ENCODE data around the gene UBA7. TPM values are rescaled to one million over a fixed set of nuclear protein-coding genes. Genes with fewer than 3 reads are reported as not detected.
"Not testable (repeated sequence)": the region's sequence is repeated elsewhere in the genome, so short reads cannot be mapped to it uniquely, and the experiment has no call there.

Gene UBA7
- total RNA-seq, 3 donors from 2014 or later = 27.7 to 28.7 (median 27.8) TPM

DNA sequence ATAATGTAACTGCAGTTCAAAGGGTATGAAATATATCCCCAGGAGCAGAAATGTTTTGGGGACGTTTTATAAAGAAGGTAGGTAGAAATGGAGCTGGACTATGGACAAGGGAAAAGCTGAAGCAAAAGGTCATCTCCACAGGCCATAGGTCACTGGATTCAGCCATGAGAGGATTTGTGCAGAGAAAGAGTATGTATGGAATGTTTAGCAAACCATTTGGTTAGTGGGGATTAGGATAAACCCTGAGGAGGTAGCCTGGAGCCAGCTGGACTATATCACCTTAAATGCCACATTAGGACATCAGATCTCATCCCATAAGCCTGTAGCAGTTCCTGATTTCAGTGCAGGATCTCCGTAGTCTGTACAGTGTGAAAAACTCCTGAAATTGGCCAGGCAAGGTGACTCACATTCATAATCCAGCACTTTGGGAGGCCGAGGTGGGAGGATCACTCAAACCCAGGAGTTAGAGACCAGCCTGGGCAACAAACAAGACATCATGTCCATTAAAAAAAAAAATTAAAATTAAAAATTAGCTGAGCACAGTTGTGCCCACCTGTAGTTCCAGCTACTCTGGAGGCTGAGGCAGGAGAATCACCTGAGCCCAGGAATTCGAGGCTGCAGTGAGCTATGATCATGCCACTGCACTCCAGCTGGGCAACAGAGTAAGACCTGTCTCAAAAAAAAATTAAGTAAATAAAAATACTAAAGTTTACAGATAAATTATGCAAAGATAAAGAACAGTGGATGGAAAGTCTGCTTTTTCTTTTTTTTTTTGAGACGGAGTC is 32.1 kb downstream of the UBA7 start:
- Mint-ChIP-seq H3K9me3 (no peaks in the 10 kb centered on the region), H3K4me1 (ENCODE audit: low read depth) (peaks cover 48% of the 10 kb centered on the region), H3K36me3 (ENCODE audit: insufficient read depth) (peaks cover 14% of the 10 kb centered on the region), H3K4me3 (no peak overlapping the region), H3K27me3 (ENCODE audit: low read depth) (no peaks in the 10 kb centered on the region)
- ATAC-seq = no peak
- no peak for DNase-seq

DNA sequence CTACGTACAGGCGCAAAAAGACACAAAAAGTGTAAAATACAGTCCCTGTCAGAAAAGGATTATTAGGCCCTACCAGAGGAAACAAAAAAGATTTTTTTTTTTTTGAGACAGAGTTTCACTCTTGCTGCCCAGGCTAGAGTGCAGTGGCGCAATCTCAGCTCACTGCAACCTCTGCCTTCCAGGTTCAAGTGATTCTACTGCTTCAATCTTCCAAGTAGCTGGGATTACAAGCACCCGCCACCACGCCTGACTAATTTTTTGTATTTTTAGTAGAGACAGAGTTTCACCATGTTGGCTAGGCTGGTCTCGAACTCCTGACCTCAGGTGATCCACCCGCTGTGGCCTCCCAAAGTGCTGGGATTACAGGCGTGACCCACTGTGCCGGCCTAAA is 32.8 kb downstream of the UBA7 start:
- H3K27me3 Mint-ChIP-seq (ENCODE audit: low read depth); ATAC-seq; DNase-seq; H3K9me3 Mint-ChIP-seq; H3K4me3 Mint-ChIP-seq: not testable (repeated sequence)
- Mint-ChIP-seq H3K36me3 (ENCODE audit: insufficient read depth) (peaks cover 14% of the 10 kb centered on the region), H3K4me1 (ENCODE audit: low read depth) (peaks cover 47% of the 10 kb centered on the region)

DNA sequence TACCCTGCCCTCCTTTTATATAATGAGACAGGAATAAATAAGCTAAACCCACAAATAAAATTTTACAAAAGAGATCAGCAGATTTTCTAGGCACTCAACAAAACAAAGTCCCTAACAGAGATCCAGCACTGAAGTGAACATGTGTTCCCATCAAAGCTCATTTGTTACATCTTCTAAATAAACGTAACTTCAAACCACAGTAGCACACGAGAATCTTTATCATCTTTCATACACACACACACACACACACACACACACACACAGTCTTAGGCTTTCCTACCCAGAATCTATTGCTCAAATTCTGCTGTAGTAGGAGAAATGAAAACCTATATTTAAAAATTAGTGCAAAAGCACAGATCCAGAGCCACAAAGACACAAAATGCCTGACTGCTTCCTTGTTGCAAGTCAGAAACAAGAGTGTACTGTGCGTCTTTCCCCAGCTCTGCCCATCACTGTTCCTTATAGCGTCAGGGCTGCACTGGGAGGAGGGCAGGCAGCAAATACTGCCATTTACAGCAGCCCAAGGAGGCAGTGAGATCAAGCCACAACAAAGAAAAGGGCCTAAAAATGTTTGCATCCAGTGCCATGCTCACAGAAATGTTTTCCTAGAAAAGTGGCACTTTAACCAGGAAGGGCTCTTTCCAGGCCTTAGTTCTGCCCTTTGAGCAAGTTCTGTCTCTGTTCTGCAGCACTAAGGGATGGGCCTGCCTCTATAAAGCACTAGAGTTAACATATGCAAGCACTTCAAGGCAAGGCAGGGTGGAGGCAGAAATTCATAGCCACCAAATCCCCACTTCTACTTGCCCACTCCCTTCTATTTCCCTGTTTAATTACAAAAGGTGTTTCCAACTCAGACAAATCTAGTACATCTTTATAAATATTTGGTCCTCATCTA is 33.4 kb downstream of the UBA7 start:
- peaks cover 14% of the 10 kb centered on the region for H3K36me3 Mint-ChIP-seq (ENCODE audit: insufficient read depth)

DNA sequence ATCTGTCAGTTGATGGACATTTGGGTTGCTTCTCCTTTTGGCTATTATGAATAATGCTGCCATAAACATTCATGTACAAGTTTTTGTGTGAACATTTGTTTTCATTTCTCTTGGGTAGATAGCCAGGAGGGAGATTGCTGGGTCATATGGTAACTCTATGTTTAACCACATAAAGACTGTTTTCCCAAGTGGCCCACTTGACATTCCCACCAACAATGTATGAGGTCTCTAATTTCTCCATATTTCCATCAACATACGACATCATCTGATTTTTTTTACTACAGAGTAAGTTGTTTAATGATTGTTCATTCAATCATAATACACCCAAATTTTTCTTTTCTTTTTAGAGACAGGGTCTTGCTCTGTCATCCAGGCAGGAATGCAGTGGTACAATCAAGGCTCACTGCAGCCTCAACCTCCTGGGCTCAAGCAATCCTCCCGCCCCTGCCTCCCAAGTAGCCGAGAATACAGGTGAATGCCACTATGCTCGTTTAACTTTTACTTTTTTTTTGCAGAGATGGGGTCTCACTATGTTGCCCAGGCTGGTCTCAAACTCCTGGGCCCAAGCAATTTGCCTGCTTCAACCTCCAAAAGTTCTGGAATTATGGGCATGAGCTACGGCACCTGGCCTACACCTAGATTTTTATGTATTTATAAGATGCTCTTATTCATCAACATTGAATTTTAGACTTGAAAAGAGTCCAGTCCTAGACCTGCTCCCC is 34.2 kb downstream of the UBA7 start:
- DNase-seq (no peak), ATAC-seq (no peak)
- peaks cover 43% of the 10 kb centered on the region for H3K4me1 Mint-ChIP-seq (ENCODE audit: low read depth)
- H3K27me3 Mint-ChIP-seq (ENCODE audit: low read depth) = no peaks in the 10 kb centered on the region
- no peak overlapping the region for H3K4me3 Mint-ChIP-seq
- peaks cover 14% of the 10 kb centered on the region for H3K36me3 Mint-ChIP-seq (ENCODE audit: insufficient read depth)
- no peaks in the 10 kb centered on the region for H3K9me3 Mint-ChIP-seq

More for the DNA sequence above, 33.4 kb downstream of the UBA7 start:
- DNase-seq (no peak), ATAC-seq (no peak)
- no peak overlapping the region for H3K4me3 Mint-ChIP-seq
- peaks cover 44% of the 10 kb centered on the region for H3K4me1 Mint-ChIP-seq (ENCODE audit: low read depth)
- H3K9me3 Mint-ChIP-seq = no peaks in the 10 kb centered on the region
- no peaks in the 10 kb centered on the region for H3K27me3 Mint-ChIP-seq (ENCODE audit: low read depth)

DNA sequence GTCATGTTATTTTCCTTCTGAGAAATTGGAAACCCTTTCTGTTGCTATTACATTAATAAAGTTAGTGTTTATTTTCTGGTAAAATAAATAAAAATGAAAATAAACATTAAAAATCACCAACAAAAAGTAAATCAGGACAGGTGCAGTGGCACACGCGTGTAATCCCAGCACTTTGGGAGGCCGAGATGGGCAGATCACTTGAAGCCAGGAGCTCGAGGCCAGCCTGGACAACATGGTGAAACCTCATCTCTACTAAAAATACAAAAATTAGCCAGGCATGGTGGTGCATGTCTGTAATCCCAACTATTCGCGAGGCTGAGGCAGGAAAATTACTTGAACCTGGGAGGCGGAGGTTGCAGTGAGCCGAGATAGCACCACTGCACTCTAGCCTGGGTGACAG is 37.7 kb downstream of the UBA7 start:
- H3K4me3 Mint-ChIP-seq; ATAC-seq; DNase-seq; H3K9me3 Mint-ChIP-seq; H3K27me3 Mint-ChIP-seq (ENCODE audit: low read depth); H3K36me3 Mint-ChIP-seq (ENCODE audit: insufficient read depth): not testable (repeated sequence)
- peaks cover 28% of the 10 kb centered on the region for H3K4me1 Mint-ChIP-seq (ENCODE audit: low read depth)

DNA sequence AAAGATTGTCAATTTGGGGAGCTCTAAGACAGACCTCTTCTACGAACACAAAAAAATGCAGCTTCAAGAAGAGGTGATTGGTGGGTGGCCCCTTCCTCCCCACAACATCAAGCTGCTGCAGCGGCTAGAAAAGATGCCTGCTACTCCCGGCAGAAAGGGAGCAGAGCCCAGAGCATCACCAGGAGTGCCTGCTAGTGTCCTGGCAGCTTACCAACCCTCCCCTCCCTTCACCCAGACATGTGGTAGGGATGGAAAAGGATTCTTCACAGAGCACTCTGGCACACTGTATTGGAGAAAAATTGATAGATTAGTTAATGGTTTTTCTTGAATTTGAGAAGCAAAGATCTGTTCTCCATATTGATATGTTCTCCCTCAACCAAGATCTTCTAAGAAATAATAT is 38.2 kb downstream of the UBA7 start:
- Mint-ChIP-seq H3K4me3 (no peak overlapping the region), H3K27me3 (ENCODE audit: low read depth) (no peaks in the 10 kb centered on the region), H3K9me3 (no peaks in the 10 kb centered on the region)

DNA sequence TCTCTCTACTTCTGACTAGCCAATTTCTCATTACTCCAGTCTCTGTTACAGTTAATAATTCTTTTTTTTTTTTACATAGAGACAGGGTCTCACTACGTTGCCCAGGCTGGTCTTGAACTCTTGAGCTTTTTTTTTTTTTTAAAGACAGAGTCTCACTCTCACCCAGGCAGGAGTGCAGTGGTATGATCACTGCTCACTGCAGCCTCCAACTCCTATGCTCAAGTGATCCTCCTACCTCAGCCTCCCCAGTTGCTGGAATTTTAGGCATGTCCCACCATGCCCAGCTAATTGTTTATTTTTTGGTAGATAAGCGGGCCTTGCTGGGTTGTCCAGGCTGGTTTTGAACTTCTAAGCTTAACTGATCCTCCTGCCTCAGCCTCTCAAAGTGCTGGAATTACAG is 41.0 kb downstream of the UBA7 start:
- no peaks in the 10 kb centered on the region for H3K9me3 Mint-ChIP-seq
- no peak overlapping the region for H3K4me3 Mint-ChIP-seq
- ATAC-seq (no peak), DNase-seq (no peak)
- no peaks in the 10 kb centered on the region for H3K27me3 Mint-ChIP-seq (ENCODE audit: low read depth)
- H3K36me3 Mint-ChIP-seq (ENCODE audit: insufficient read depth) = peaks cover 5% of the 10 kb centered on the region
- H3K4me1 Mint-ChIP-seq (ENCODE audit: low read depth) = peaks cover 26% of the 10 kb centered on the region

More for the DNA sequence above, 38.2 kb downstream of the UBA7 start:
- DNase-seq = no peak
- ATAC-seq = no peak
- peaks cover 23% of the 10 kb centered on the region for H3K4me1 Mint-ChIP-seq (ENCODE audit: low read depth)
- peaks cover 7% of the 10 kb centered on the region for H3K36me3 Mint-ChIP-seq (ENCODE audit: insufficient read depth)

DNA sequence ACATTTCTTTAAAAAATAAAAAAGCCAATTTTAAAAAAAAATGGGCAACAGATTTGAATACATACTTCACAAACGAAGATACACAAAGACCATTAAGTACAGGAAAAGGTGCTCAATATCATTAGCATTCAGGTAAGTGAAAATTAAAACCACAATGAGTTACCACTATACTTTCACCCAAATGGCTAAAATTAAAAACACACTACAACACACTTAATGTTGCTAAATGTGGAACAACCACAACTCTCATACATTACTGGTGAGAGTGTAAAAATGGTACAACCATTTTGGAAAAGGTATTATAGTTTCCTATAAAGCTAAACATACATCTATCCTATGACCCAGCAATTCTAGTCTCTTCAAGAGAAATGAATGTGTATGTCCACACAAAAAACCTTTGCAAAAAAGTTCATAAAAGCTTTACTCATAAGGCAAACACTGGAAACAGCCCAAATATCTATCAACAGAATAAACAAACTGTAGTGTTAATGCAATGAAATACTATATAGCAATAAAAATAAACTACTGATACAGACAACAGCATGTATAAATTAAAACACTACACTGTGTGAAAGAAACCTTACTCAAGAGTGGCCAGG is 42.3 kb downstream of the UBA7 start:
- H3K4me1 Mint-ChIP-seq (ENCODE audit: low read depth) = peaks cover 27% of the 10 kb centered on the region
- H3K27me3 Mint-ChIP-seq (ENCODE audit: low read depth) = no peaks in the 10 kb centered on the region
- no peaks in the 10 kb centered on the region for H3K9me3 Mint-ChIP-seq
- ATAC-seq (no peak), DNase-seq (no peak)
- peaks cover 5% of the 10 kb centered on the region for H3K36me3 Mint-ChIP-seq (ENCODE audit: insufficient read depth)
- H3K4me3 Mint-ChIP-seq = no peak overlapping the region

DNA sequence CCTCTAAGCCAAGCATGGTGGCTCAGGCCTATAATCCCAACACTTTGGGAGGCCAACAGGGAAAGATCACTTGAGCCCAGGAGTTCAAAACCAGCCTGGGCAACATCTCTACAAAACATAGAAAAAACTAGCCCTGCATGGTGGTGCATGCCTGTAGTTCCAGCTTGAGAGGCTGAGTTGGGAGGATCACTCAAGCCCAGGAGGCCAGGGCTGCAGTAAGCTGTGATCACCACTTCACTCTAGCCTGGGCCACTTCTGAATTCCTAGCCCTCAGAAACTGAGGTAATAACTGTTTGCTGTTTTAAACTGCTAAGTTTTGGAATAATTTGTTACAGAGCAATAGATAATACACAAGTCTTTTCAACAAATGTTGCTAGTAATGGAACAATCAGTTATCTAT is 43.8 kb downstream of the UBA7 start:
- ATAC-seq (no peak), DNase-seq (no peak)
- peaks cover 25% of the 10 kb centered on the region for H3K4me1 Mint-ChIP-seq (ENCODE audit: low read depth)
- H3K36me3 Mint-ChIP-seq (ENCODE audit: insufficient read depth) = peaks cover 6% of the 10 kb centered on the region
- H3K9me3 Mint-ChIP-seq = no peaks in the 10 kb centered on the region
- no peak overlapping the region for H3K4me3 Mint-ChIP-seq
- no peaks in the 10 kb centered on the region for H3K27me3 Mint-ChIP-seq (ENCODE audit: low read depth)

DNA sequence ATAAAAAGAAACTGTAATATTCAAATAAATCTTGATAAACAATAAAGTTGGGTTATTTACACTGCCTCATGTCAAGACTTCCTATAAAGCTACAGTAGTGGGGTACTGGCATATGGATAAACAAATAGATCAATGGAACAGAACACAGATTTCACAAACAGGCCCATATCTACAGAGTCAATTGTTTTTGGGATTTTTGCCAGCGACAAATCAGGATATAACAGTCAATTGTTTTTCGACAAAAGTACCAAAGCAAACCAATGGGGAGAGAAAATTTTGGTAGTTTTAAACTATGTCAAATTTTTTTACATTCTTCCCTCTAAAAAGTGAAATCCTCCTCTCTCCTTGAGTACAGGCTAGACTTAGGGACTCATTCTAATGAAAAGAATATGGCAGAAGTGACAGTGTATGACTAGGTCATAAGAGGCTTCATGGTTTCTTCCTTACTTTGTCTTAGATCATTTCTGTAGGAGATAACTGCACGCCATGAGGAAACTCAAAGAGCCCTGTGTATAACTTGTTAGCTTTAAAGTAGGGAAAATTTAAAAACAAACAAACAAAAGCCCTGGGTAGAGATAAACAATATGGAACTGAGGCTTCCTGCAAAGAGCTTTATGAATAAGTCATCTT is 44.4 kb downstream of the UBA7 start:
- DNase-seq = no peak
- Mint-ChIP-seq H3K4me3 (no peak overlapping the region), H3K9me3 (no peaks in the 10 kb centered on the region), H3K4me1 (ENCODE audit: low read depth) (peaks cover 25% of the 10 kb centered on the region), H3K27me3 (ENCODE audit: low read depth) (no peaks in the 10 kb centered on the region), H3K36me3 (ENCODE audit: insufficient read depth) (peaks cover 9% of the 10 kb centered on the region)
- no peak for ATAC-seq

DNA sequence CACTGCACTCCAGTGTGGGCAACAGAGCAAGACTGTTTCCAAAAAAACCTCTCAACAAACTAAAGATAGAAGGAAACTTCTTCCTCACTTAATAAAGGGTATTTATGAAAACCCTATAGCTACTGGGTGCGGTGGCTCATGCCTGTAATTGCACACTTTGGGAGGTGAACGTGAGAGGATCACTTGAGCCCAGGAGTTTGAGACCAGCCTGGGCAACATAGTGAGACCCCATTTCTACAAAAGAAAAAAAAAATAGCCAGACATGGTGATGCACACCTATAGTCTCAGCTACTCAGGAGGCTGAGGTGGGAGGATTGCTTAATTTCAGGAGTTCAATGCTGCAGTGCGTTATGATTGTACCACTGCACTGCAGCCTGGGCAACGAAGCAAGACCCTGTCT is 49.8 kb downstream of the UBA7 start:
- peaks cover 16% of the 10 kb centered on the region for H3K4me1 Mint-ChIP-seq (ENCODE audit: low read depth)
- ATAC-seq (no peak), DNase-seq (no peak)
- H3K9me3 Mint-ChIP-seq = no peaks in the 10 kb centered on the region
- H3K4me3 Mint-ChIP-seq = no peak overlapping the region
- no peaks in the 10 kb centered on the region for H3K27me3 Mint-ChIP-seq (ENCODE audit: low read depth)
- H3K36me3 Mint-ChIP-seq (ENCODE audit: insufficient read depth) = peaks cover 5% of the 10 kb centered on the region

DNA sequence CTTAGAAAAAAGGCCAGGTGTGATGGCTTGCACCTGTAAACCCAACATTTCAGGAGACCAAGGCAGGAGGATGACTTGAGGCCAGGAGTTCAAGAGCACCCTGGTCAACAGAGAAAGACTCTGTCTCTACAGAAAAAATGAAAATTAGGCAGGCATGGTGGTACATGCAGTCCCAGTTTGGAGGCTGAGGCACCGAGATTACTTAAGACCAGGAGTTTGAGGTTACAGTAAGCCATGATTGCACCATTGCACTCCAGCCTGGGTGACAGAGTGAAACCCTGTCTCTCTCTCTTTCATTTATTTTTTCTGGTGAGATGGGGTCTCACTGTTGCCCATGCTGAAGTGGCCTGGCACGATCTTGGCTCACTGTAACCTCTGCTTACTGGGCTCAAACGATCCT is 52.1 kb downstream of the UBA7 start:
- Mint-ChIP-seq H3K36me3 (ENCODE audit: insufficient read depth) (peaks cover 5% of the 10 kb centered on the region), H3K4me3 (no peak overlapping the region), H3K4me1 (ENCODE audit: low read depth) (peaks cover 21% of the 10 kb centered on the region), H3K27me3 (ENCODE audit: low read depth) (no peaks in the 10 kb centered on the region), H3K9me3 (no peaks in the 10 kb centered on the region)
- DNase-seq (no peak), ATAC-seq (no peak)

DNA sequence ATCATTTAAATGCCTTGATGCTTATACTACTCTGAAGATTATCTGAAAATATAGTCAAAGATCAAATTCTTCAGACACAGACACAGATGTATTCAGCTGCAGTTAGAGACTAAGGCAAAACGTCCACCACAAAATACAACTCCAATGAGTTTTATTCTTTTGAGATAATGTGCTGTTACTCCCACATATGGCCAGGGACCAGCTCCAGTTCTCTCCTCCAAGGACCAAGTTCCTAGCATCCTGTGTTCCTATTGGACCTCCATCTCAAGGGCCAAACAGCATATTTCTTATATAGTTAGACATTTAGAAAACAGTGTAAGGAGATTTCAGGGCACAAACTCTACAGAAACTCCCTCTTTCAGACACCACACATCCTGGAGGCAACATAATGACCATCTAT is 54.5 kb downstream of the UBA7 start:
- Mint-ChIP-seq H3K9me3 (no peaks in the 10 kb centered on the region), H3K4me1 (ENCODE audit: low read depth) (peaks cover 29% of the 10 kb centered on the region), H3K4me3 (no peak overlapping the region), H3K27me3 (ENCODE audit: low read depth) (no peaks in the 10 kb centered on the region), H3K36me3 (ENCODE audit: insufficient read depth) (peaks cover 3% of the 10 kb centered on the region)
- ATAC-seq (no peak), DNase-seq (no peak)

DNA sequence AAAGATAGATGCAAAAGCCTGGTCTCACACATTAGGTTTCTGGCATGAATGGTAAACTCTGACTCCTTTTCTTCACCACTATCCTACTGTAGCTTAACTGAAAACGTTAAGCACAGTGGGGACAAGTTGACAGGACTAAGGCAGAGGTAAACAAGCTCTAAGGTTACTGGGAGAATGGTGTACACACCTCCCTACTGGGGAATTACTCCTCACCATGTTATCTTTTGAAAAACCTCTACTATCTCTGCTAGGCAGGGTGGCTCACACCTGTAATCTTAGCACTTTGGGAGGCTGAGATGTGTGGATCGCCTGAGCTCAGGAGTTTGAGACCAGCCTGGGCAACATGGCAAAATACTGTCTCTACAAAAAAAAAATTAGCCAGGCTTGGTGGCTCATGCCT is 56.6 kb downstream of the UBA7 start:
- peaks cover 5% of the 10 kb centered on the region for H3K36me3 Mint-ChIP-seq (ENCODE audit: insufficient read depth)
- no peaks in the 10 kb centered on the region for H3K9me3 Mint-ChIP-seq
- peaks cover 39% of the 10 kb centered on the region for H3K4me1 Mint-ChIP-seq (ENCODE audit: low read depth)
- no peak for DNase-seq
- H3K27me3 Mint-ChIP-seq (ENCODE audit: low read depth) = no peaks in the 10 kb centered on the region
- no peak overlapping the region for H3K4me3 Mint-ChIP-seq
- ATAC-seq = no peak

All from activated T-cell treated with anti-CD3 and anti-CD28 coated beads, Interleukin-2, amount 50 U/mL, for 4 hours (primary cell).